CD4-positive, alpha-beta T cell (primary cell): ENCODE data around the gene FBLN2. TPM values are rescaled to one million over a fixed set of nuclear protein-coding genes. Genes with fewer than 3 reads are reported as not detected.

Experiments used
- ATAC-seq: fragments of 200-7000 bp; cut with Tn5 transposase; one replicate; pipeline ENCODE4 v1.10.0; 2022; ENCODE audit warnings: mild to moderate bottlenecking; ENCODE audit not compliant: poor library complexity
- CTCF ChIA-PET: fragments of 350-600 bp; sonication (Branson Sonifier 250); formaldehyde crosslinking; loops from one replicate; lab custom pipeline; 2021; ENCODE audit warnings: antibody characterized with exemption, inconsistent platforms; lab: Charles Lee
- POLR2A ChIA-PET: fragments of 350-600 bp; sonication (Branson Sonifier 250); formaldehyde crosslinking; loops from one replicate; lab custom pipeline; 2021; ENCODE audit warnings: antibody characterized with exemption, inconsistent platforms; lab: Charles Lee
- DNase-seq, 14 experiments: peaks; one replicate each; pipeline ENCODE4 v3.0.0-alpha.2; 2013 to 2020; ENCODE audit warnings: mixed read lengths in 2 of 14
- H3K27ac ChIP-seq, 2 donors: one replicate each; pipeline versions ENCODE4 v1.5.1 to v1.7.0; 2013; ENCODE audit warnings: low read length in 2 of 2, low read depth in 1 of 2, mild to moderate bottlenecking in 1 of 2
- H3K27me3 ChIP-seq, 2 experiments: 1 replicate in 1 of 2; 2 replicates in 1 of 2; pipeline versions ENCODE4 v1.6.1 to v1.7.0; 2013; ENCODE audit warnings: low read length in 2 of 2, control low read depth in 1 of 2, mild to moderate bottlenecking in 1 of 2, moderate library complexity in 1 of 2; ENCODE audit not compliant: insufficient read depth in 2 of 2, control insufficient read depth in 1 of 2
- H3K36me3 ChIP-seq: one replicate; pipeline ENCODE4 v1.6.1; 2013; ENCODE audit warnings: low read length, control low read depth; ENCODE audit not compliant: insufficient read depth
- H3K4me1 ChIP-seq: one replicate; pipeline ENCODE4 v1.6.1; 2013; ENCODE audit warnings: low read length, control low read depth; ENCODE audit not compliant: insufficient read depth
- H3K4me3 ChIP-seq: one replicate; pipeline ENCODE4 v1.5.1; 2013; ENCODE audit warnings: mild to moderate bottlenecking, low read length, moderate library complexity
- H3K9me3 ChIP-seq, 2 experiments: 1 replicate in 1 of 2; 2 replicates in 1 of 2; pipeline versions ENCODE4 v1.6.1 to v1.7.0; 2013; ENCODE audit warnings: low read length in 2 of 2, mild to moderate bottlenecking in 2 of 2, control low read depth in 1 of 2, moderate library complexity in 1 of 2; ENCODE audit not compliant: control insufficient read depth in 1 of 2, insufficient read depth in 1 of 2
- H3K27ac Mint-ChIP-seq: one replicate; pipeline ENCODE4 v1.8.0; 2020; ENCODE audit warnings: mixed read lengths
- H3K27me3 Mint-ChIP-seq: one replicate; pipeline ENCODE4 v1.8.0; 2021; ENCODE audit warnings: mixed read lengths
- H3K36me3 Mint-ChIP-seq: one replicate; pipeline ENCODE4 v1.8.0; 2021; ENCODE audit warnings: low read depth, mixed read lengths
- H3K4me1 Mint-ChIP-seq: one replicate; pipeline ENCODE4 v1.8.0; 2021; ENCODE audit warnings: low read depth, mixed read lengths
- H3K4me3 Mint-ChIP-seq: one replicate; pipeline ENCODE4 v1.8.0; 2020; ENCODE audit warnings: mild to moderate bottlenecking, mixed read lengths
- H3K9me3 Mint-ChIP-seq: one replicate; pipeline ENCODE4 v1.8.0; 2020; ENCODE audit warnings: mixed read lengths
- intact Hi-C, 2 experiments: fragments of 100-400 bp; cut with DNase I in 1 of 2; cut with micrococcal nuclease in 1 of 2; formaldehyde crosslinking; loops; one replicate each; pipeline versions ENCODE4 v1.15.1 to v1.9.0; 2023 to 2025; cut with DNase I, micrococcal nuclease
- total RNA-seq, 174 experiments: library from RNA in 2 of 174; stranded (reverse) in 2 of 174; gene quantifications; one replicate each; pipeline ENCODE4 v1.2.3 and lab custom pipeline; 2021 to 2026
- TF ChIP-seq, protein P1 (sequence below): fragments of 200-600 bp; IDR thresholded peaks from one replicate; pipeline ENCODE4 v1.8.0; 2022; ENCODE audit warnings: antibody characterized with exemption, mild to moderate bottlenecking

The FBLN2 gene
- total RNA-seq, 2 experiments from 2014 or later, result 0.19 to 0.25 TPM

- Histone ChIP-seq H3K9me3 (peaks cover 0 to 30% of the 10 kb centered on the region in 2 experiments), H3K27ac (no peak overlapping the region), H3K36me3 (no peaks in the 10 kb centered on the region), H3K4me1 (peaks cover 21% of the 10 kb centered on the region), H3K27me3 (peaks cover 24 to 25% of the 10 kb centered on the region in 2 experiments), H3K4me3 (no peak overlapping the region)
- H3K9me3 Mint-ChIP-seq, result no peaks in the 10 kb centered on the region
- TF ChIP-seq, protein P1, sequence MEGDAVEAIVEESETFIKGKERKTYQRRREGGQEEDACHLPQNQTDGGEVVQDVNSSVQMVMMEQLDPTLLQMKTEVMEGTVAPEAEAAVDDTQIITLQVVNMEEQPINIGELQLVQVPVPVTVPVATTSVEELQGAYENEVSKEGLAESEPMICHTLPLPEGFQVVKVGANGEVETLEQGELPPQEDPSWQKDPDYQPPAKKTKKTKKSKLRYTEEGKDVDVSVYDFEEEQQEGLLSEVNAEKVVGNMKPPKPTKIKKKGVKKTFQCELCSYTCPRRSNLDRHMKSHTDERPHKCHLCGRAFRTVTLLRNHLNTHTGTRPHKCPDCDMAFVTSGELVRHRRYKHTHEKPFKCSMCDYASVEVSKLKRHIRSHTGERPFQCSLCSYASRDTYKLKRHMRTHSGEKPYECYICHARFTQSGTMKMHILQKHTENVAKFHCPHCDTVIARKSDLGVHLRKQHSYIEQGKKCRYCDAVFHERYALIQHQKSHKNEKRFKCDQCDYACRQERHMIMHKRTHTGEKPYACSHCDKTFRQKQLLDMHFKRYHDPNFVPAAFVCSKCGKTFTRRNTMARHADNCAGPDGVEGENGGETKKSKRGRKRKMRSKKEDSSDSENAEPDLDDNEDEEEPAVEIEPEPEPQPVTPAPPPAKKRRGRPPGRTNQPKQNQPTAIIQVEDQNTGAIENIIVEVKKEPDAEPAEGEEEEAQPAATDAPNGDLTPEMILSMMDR, result no peak
- DNase-seq (no peak), ATAC-seq (no peak)
- intact Hi-C loops, result no loop called here
- H3K4me1 Mint-ChIP-seq, result peaks cover 28% of the 10 kb centered on the region
- ChIA-PET POLR2A (no interaction called here), CTCF (no interaction called here)
- H3K27ac Mint-ChIP-seq, result no peak overlapping the region
- no peaks in the 10 kb centered on the region for H3K36me3 Mint-ChIP-seq
- no peak overlapping the region for H3K4me3 Mint-ChIP-seq
- peaks cover 37% of the 10 kb centered on the region for H3K27me3 Mint-ChIP-seq
Measured at GRCh38 chr3:13544951-13545651, 3.8 kb upstream of the FBLN2 start.

DNA sequence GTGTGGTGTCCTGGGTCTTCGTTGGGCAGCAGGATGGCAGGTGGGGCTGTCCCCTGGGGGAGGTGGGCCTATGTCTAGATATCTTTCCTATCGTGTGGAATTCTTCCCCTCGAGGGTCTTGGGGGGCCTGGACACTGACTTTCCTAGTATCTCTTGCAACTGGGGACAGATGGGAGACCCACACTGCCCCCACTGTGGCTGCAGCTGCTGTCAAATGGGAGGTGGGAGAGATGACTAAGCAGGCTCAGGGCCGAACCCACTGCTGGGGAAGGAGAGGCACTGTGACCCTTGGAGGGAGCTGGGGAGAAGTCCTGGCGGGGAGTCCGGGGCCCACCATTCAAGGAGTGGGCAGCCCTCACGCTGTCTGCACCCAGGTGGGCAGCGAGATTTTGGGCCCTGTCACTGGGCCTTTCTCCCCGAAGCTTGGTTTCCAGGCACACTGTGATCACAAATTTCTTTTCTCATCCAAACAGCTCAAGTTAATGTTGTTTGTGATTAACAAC is 2.9 kb upstream of the FBLN2 start:
- Mint-ChIP-seq H3K4me1 (peaks cover 28% of the 10 kb centered on the region), H3K9me3 (no peaks in the 10 kb centered on the region), H3K4me3 (no peak overlapping the region), H3K27me3 (peaks cover 37% of the 10 kb centered on the region), H3K27ac (no peak overlapping the region), H3K36me3 (no peaks in the 10 kb centered on the region)
- no peak overlapping the region for H3K27ac ChIP-seq
- DNase-seq, result no peak
- H3K27me3 ChIP-seq, result peaks cover 29 to 31% of the 10 kb centered on the region in 2 experiments
- TF ChIP-seq, protein P1, result no peak
- no peak overlapping the region for H3K4me3 ChIP-seq
- CTCF ChIA-PET, result no interaction called here
- no peaks in the 10 kb centered on the region for H3K36me3 ChIP-seq
- ATAC-seq, result no peak
- H3K4me1 ChIP-seq, result peaks cover 21% of the 10 kb centered on the region
- intact Hi-C loops, result no loop called here
- POLR2A ChIA-PET, result no interaction called here
- H3K9me3 ChIP-seq, result peaks cover 0 to 24% of the 10 kb centered on the region in 2 experiments

DNA sequence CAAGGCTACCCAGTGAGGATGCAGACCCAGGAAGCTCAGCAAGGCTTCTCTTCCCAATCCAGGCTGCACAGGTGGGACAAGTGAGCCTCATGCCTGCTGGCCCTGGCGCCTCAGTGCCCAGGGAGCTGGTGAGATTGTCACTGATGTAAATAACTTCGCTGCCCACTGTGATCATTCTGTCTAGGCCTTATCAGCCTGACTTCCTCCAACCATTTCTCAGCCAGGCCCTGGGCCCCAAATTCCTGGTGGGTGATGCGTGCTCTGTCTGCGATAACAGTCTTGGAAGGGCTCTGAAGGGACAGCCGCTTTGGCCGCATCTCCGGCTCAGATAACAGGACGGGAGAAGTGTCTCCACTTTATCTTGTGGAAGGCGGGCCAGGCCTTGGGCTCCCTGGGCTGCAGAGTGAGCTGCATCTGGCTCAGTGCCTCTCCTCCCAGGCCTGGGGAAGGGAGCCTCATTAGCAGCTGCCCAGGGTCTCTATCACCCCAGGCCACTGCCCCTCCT is 2.2 kb upstream of the FBLN2 start:
- no peaks in the 10 kb centered on the region for H3K36me3 Mint-ChIP-seq
- no peaks in the 10 kb centered on the region for H3K9me3 Mint-ChIP-seq
- H3K36me3 ChIP-seq, result no peaks in the 10 kb centered on the region
- no peak overlapping the region for H3K4me3 ChIP-seq
- TF ChIP-seq, protein P1, result no peak
- no peak for ATAC-seq
- peaks cover 0 to 21% of the 10 kb centered on the region in 2 experiments for H3K9me3 ChIP-seq
- ChIA-PET POLR2A (no interaction called here), CTCF (no interaction called here)
- DNase-seq, result no peak
- no peak overlapping the region for H3K4me3 Mint-ChIP-seq
- H3K4me1 Mint-ChIP-seq, result peaks cover 28% of the 10 kb centered on the region
- intact Hi-C loops, result no loop called here
- H3K27me3 Mint-ChIP-seq, result peaks cover 43% of the 10 kb centered on the region
- H3K4me1 ChIP-seq, result peaks cover 21% of the 10 kb centered on the region
- peaks cover 34 to 37% of the 10 kb centered on the region in 2 experiments for H3K27me3 ChIP-seq
- no peak overlapping the region for H3K27ac Mint-ChIP-seq
- H3K27ac ChIP-seq, result no peak overlapping the region
